ENCODE measurements around the gene BCO2.

GRCh38 chr11:112150517-112150916, 24.8 kb upstream of the BCO2 start:
- TF ChIP-seq CTCF (IDR thresholded peaks at IDR 0.05 in 4 of 5, conservative IDR thresholded peaks at IDR 0.05 in 1 of 5), result no peak
- TF ChIP-seq POLR2A (IDR thresholded peaks at IDR 0.05), result no peak
